ENCODE data around the gene CD207. TPM values are rescaled to one million over a fixed set of nuclear protein-coding genes. Genes with fewer than 3 reads are reported as not detected.

CD207 gene
- total RNA-seq, 1 experiment from 2014 or later: not detected

DNA sequence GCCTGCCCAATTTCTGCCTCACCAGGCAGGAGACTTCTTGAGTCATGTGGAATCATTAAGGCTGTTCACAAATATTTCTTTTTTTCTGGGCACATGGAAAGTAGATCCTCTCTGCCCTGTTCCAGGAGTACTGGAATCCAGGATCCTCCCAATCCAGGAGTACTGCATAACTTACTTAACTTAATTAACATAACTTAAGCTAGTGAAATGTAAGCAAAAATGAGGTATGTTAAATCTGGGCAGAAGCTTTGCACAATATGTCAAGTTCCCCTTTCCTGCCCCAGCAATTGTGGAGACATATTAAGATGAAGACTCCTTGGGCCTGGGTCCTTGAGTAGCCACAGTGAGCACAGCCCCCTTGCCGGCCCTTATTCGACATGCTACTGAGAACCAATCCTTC, 3.2 kb downstream of the CD207 start:
- Mint-ChIP-seq H3K4me1 (ENCODE audit: low read depth, unreplicated experiment) (no peaks in the 10 kb centered on the region), H3K27ac (ENCODE audit: unreplicated experiment) (no peak overlapping the region), H3K9me3 (ENCODE audit: low read depth, unreplicated experiment) (no peaks in the 10 kb centered on the region), H3K27me3 (ENCODE audit: unreplicated experiment) (peaks cover 98% of the 10 kb centered on the region), H3K36me3 (ENCODE audit: insufficient read depth, unreplicated experiment) (no peaks in the 10 kb centered on the region), H3K4me3 (ENCODE audit: low read depth, unreplicated experiment) (no peak overlapping the region)
- no TSS peak for BruUV-seq (replicated peaks)
- DNase-seq: no peak
- intact Hi-C loops (cut with micrococcal nuclease; ENCODE audit: unreplicated experiment): no loop called here
- CTCF ChIA-PET: no interaction called here
- TF ChIP-seq, protein P1, sequence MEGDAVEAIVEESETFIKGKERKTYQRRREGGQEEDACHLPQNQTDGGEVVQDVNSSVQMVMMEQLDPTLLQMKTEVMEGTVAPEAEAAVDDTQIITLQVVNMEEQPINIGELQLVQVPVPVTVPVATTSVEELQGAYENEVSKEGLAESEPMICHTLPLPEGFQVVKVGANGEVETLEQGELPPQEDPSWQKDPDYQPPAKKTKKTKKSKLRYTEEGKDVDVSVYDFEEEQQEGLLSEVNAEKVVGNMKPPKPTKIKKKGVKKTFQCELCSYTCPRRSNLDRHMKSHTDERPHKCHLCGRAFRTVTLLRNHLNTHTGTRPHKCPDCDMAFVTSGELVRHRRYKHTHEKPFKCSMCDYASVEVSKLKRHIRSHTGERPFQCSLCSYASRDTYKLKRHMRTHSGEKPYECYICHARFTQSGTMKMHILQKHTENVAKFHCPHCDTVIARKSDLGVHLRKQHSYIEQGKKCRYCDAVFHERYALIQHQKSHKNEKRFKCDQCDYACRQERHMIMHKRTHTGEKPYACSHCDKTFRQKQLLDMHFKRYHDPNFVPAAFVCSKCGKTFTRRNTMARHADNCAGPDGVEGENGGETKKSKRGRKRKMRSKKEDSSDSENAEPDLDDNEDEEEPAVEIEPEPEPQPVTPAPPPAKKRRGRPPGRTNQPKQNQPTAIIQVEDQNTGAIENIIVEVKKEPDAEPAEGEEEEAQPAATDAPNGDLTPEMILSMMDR (IDR thresholded peaks at IDR 0.05; ENCODE audit: unreplicated experiment): no peak

DNA sequence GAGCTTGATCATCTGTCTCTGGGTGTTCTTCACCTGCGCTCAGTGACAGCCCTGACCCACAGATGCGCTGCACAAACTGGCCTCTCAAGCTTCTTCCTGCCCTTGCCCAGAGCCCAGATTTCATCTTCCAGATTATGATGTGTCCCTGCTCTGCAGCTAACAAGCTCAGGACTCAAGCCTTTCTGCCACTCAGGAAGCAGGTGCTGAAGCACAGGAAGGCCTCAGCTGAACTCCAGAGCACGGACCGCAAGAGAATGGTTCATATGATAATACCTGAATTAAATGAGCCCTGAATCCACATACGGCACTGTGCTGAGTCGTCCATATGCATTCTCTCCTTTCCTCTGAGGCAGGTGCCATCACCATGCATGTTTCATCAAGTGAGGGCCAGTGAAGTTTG, 3.8 kb downstream of the CD207 start:
- TF ChIP-seq, protein P1 (IDR thresholded peaks at IDR 0.05; ENCODE audit: unreplicated experiment): no peak
- Mint-ChIP-seq H3K36me3 (ENCODE audit: insufficient read depth, unreplicated experiment) (no peaks in the 10 kb centered on the region), H3K27me3 (ENCODE audit: unreplicated experiment) (peaks cover 98% of the 10 kb centered on the region), H3K27ac (ENCODE audit: unreplicated experiment) (no peak overlapping the region), H3K4me1 (ENCODE audit: low read depth, unreplicated experiment) (no peaks in the 10 kb centered on the region), H3K9me3 (ENCODE audit: low read depth, unreplicated experiment) (no peaks in the 10 kb centered on the region), H3K4me3 (ENCODE audit: low read depth, unreplicated experiment) (no peak overlapping the region)
- CTCF ChIA-PET: interaction anchor here (1.1 kb wide), 1 partner anchor 75 kb away, joined by 3 read pairs; no protein-coding TSS in a partner anchor
- no peak for DNase-seq
- intact Hi-C loops (cut with micrococcal nuclease; ENCODE audit: unreplicated experiment): no loop called here
- no TSS peak for BruUV-seq (replicated peaks)

DNA sequence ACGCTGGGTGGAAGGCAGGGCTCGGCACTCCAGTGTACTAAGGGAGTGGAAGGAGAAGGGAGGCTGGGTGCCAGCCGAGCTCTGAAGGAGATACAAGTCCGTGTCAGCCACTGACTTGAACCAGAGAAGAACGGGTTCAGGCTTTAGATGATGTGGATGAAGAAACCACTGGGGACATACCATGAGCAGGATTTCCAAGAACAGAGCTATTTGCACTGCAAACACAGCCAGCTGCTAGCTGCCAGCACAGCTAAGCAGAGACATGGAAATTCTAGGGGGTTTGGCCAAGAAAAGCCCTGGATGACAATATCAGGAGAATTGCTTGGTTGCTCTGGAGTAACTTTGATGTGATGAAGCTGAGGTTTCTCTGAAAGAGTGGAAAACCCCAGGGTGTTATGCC, 5.2 kb downstream of the CD207 start:
- Mint-ChIP-seq H3K36me3 (ENCODE audit: insufficient read depth, unreplicated experiment) (no peaks in the 10 kb centered on the region), H3K4me3 (ENCODE audit: low read depth, unreplicated experiment) (no peak overlapping the region), H3K27ac (ENCODE audit: unreplicated experiment) (no peak overlapping the region), H3K4me1 (ENCODE audit: low read depth, unreplicated experiment) (no peaks in the 10 kb centered on the region), H3K9me3 (ENCODE audit: low read depth, unreplicated experiment) (no peaks in the 10 kb centered on the region), H3K27me3 (ENCODE audit: unreplicated experiment) (peaks cover 93% of the 10 kb centered on the region)
- TF ChIP-seq, protein P1 (IDR thresholded peaks at IDR 0.05; ENCODE audit: unreplicated experiment): no peak
- no TSS peak for BruUV-seq (replicated peaks)
- CTCF ChIA-PET: no interaction called here
- no peak for DNase-seq
- intact Hi-C loops (cut with micrococcal nuclease; ENCODE audit: unreplicated experiment): no loop called here

DNA sequence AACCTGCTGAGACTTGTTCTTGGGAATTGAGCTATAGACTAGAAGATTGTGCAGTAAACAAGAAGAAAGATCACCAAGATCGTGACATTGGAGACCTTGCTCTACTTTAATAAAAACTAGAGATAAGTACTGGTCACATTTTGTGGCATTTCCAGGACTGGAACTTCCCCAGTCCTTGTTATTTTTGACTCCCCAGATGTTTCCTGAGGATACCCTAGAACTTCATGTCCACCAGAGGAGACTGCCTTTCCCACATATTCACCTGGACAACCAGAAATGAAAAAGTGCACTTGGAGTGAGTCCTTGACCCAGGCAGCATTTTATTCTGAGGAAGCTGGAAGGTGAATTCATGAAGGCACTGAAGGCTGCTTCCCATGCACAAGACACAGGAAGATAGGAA, 5.7 kb downstream of the CD207 start:
- CTCF ChIA-PET: no interaction called here
- Mint-ChIP-seq H3K27ac (ENCODE audit: unreplicated experiment) (no peak overlapping the region), H3K4me3 (ENCODE audit: low read depth, unreplicated experiment) (no peak overlapping the region), H3K36me3 (ENCODE audit: insufficient read depth, unreplicated experiment) (no peaks in the 10 kb centered on the region), H3K4me1 (ENCODE audit: low read depth, unreplicated experiment) (no peaks in the 10 kb centered on the region), H3K27me3 (ENCODE audit: unreplicated experiment) (peaks cover 93% of the 10 kb centered on the region), H3K9me3 (ENCODE audit: low read depth, unreplicated experiment) (no peaks in the 10 kb centered on the region)
- DNase-seq: no peak
- intact Hi-C loops (cut with micrococcal nuclease; ENCODE audit: unreplicated experiment): no loop called here
- BruUV-seq (replicated peaks): no TSS peak
- TF ChIP-seq, protein P1 (IDR thresholded peaks at IDR 0.05; ENCODE audit: unreplicated experiment): no peak

All from Calu3 (cell line).